ENCODE data around the gene BSND. TPM values are rescaled to one million over a fixed set of nuclear protein-coding genes. Genes with fewer than 3 reads are reported as not detected.

Gene BSND
- polyA plus RNA-seq, 4 donors = 0.08 to 5.0 (median 4.0) TPM

DNA sequence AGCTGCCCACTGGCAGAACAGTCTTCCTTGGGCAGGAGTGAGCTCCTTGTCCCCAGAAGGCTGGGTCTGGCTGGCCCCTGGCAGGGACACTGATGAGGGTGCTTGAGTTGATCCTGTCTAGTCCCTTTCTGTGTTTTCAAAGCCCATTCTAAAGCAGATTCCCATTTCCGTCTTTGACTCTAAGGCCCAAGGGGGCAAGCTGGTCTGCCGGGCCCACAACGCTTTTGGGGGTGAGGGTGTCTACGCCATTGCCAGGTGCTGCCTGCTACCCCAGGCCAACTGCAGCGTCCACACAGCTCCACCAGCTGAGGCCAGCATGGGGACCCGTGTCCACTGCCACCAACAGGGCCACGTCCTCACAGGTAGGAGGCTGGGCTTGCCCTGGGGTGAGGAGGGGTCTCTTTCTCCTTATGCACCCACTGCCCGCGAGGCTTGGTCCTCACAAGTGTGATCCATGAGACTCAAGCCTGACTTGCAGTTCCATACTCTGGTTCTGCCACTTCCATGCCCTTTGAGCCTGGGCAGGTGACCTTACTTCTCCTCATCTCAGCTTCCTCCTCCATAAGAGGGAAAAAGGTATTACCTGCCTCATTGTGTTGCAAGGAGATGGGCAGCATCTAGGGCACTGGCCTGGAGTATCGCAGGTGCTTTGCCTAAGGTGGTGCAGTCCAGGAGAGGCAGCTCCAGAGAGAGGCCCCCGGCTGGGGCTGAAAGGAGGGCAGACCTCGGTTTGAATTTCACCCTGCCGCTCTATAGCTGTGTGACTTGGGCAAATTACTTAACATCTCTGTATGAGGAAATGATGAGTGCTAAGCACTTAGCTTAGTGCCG, 60.8 kb downstream of the BSND start:
- no peak for DNase-seq (ENCODE audit: low read depth in 4 of 4, low spot score in 3 of 4)

DNA sequence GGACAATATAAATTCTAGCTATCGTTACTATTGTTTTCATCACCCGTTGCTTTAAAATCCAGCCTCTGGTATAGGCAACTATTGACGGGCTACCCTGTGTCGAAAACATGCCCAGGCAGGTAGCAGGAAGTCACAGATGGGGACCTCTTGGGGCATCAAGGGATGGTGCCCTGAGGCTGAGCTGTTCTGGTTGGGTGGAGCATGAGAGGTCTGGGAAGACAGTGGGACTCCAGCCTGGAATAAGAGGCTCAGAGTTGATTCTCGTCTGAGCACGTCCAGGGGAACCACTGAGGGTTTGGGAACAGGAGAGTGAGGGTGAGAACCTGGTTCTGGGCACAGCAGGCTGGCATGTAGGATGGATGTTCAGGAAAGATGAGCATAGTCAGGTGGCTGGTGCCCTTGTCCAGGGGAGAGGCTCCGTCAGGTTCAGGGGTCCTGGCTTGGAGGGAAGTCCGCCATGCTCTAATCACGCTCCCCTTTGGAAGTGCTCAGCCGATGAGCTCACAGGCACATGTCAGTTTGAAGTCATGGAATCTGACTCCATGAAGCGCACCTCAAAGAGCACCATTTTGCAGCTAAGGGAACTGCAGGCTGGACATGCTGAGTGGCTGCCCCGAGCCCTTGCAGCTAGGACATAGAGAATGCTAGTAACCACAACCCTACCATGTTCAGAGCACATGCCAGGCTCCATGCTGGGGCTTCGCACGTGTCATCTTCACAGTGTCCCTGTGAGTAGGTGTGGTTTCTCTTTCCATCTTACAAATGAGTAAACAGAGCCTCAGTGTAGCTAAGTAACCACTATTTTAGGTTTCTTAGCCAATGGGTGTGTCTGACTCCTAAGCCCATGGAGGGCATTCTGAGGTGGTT, 61.6 kb downstream of the BSND start:
- DNase-seq (ENCODE audit: low read depth in 4 of 4, low spot score in 3 of 4) = no peak

DNA sequence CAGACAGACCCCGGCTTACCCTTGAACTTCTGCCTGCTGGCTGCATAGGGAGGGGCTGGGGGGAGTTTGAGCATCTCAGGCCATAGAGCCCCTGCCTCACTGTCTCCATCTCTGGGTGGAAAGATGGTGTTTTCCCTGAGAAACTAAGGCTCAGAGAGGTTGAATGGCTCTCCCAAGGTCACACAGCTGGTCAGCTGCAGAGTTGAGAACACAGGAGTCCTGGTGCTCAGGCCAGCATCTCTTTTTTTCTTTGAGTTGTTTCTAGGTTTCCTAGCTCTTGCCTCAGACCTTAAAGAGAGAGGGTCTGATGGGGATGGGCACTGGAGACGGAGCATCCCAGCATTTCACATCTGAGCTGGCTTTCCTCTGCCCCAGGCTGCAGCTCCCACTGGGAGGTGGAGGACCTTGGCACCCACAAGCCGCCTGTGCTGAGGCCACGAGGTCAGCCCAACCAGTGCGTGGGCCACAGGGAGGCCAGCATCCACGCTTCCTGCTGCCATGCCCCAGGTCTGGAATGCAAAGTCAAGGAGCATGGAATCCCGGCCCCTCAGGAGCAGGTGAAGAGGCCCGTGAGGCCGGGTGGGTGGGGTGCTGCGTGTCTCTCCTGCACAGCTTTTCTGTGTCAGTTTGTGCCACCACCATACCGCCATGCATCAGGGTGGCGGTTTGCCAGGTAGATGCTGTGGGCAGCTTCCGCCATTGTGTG, 62.4 kb downstream of the BSND start:
- DNase-seq (ENCODE audit: low read depth in 4 of 4, low spot score in 3 of 4) = no peak

Other genes with a start within 250 kb of the BSND start
- gene PARS2, start 234.4 kb upstream of the BSND start, polyA plus RNA-seq (ENCODE audit: insufficient read length in 4 of 4) = 10 to 100 TPM in 1 of 4 donors, 1 to 10 TPM in 3; 4.6 to 10.9 (median 9.5) TPM
- 1 to 10 TPM in 3 of 4 donors, under 1 TPM in 1; 0.49 to 8.6 (median 5.0) TPM for gene TTC22, start 197.6 kb upstream of the BSND start, polyA plus RNA-seq (ENCODE audit: insufficient read length in 4 of 4)
- 10 to 100 TPM; 33.2 to 88.0 (median 70.4) TPM for gene DHCR24, start 111.7 kb upstream of the BSND start, polyA plus RNA-seq (ENCODE audit: insufficient read length in 4 of 4)
- gene TMEM61, start 18.3 kb upstream of the BSND start, polyA plus RNA-seq (ENCODE audit: insufficient read length in 4 of 4) = 1 to 10 TPM in 2 of 4 donors, under 1 TPM in 1, not detected in 1; 0.56 to 1.3 (median 1.1) TPM
- gene PCSK9, start 40.6 kb downstream of the BSND start, polyA plus RNA-seq (ENCODE audit: insufficient read length in 4 of 4) = 10 to 100 TPM in 1 of 4 donors, 1 to 10 TPM in 3; 1.3 to 11.8 (median 1.9) TPM
- 10 to 100 TPM; 24.3 to 54.7 (median 46.8) TPM for gene USP24, start 216.4 kb downstream of the BSND start, polyA plus RNA-seq (ENCODE audit: insufficient read length in 4 of 4)

All from left renal pelvis (tissue), 4 donors.